ENCODE measurements around the gene RYR1. TPM values are rescaled to one million over a fixed set of nuclear protein-coding genes. Genes with fewer than 3 reads are reported as not detected.
"Not testable (repeated sequence)": the region's sequence is repeated elsewhere in the genome, so short reads cannot be mapped to it uniquely, and the experiment has no call there.

Gene RYR1
- total RNA-seq, 2 donors from 2014 or later = 0.33 to 1.0 TPM

DNA sequence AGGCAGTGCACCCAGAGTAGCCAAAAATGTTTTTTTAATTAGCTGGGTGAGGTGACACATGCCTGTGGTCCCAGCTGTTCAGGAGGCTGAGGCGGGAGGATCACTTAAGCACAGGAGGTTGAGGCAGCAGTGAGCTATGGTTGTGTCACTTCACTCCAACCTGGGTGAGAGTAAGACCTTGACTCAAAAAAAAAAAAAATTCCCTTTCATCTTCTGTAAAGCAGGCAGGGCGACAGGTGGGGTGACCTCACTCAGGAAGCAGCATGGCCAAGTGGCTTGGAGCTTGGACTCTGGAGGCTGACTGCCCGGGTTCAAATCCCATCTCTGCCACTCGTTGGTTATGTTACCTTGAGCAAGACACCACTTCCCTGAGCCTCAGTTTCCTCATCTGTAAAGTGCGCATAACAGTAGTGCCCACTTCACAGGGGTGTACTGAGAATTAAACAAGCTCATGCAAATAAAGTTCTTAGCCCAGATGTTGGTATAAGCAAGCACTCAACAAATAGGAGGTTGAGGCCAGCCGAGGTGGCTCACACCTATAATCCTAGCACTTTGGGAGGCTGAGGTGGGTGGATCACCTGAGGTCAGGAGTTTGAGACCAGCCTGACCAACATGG lies 136.0 kb downstream of the RYR1 start:
- WGBS, 2 donors = 62 to 63% methylated on average over 6 of the region's 6 CpGs
- DNase-seq (no peak), ATAC-seq (no peak)
- H3K9me3 ChIP-seq = no peaks in the 10 kb centered on the region
- H3K27ac ChIP-seq = no peak overlapping the region
- TF ChIP-seq POLR2A (IDR thresholded peaks at IDR 0.05) = no peak
- TF ChIP-seq, protein P1, sequence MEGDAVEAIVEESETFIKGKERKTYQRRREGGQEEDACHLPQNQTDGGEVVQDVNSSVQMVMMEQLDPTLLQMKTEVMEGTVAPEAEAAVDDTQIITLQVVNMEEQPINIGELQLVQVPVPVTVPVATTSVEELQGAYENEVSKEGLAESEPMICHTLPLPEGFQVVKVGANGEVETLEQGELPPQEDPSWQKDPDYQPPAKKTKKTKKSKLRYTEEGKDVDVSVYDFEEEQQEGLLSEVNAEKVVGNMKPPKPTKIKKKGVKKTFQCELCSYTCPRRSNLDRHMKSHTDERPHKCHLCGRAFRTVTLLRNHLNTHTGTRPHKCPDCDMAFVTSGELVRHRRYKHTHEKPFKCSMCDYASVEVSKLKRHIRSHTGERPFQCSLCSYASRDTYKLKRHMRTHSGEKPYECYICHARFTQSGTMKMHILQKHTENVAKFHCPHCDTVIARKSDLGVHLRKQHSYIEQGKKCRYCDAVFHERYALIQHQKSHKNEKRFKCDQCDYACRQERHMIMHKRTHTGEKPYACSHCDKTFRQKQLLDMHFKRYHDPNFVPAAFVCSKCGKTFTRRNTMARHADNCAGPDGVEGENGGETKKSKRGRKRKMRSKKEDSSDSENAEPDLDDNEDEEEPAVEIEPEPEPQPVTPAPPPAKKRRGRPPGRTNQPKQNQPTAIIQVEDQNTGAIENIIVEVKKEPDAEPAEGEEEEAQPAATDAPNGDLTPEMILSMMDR (IDR thresholded peaks at IDR 0.05) = no peak
- H3K4me3 ChIP-seq = no peak overlapping the region
- H3K36me3 ChIP-seq (replicated peaks in 1 of 2; ENCODE audit: insufficient read depth in 1 of 2, low read depth in 2 of 2) = no peaks in the 10 kb centered on the region
- intact Hi-C loops (cut with DNase I) = no loop called here
- H3K4me1 ChIP-seq = no peaks in the 10 kb centered on the region
- peaks cover 0 to 4% of the 10 kb centered on the region in 2 donors for H3K27me3 ChIP-seq

DNA sequence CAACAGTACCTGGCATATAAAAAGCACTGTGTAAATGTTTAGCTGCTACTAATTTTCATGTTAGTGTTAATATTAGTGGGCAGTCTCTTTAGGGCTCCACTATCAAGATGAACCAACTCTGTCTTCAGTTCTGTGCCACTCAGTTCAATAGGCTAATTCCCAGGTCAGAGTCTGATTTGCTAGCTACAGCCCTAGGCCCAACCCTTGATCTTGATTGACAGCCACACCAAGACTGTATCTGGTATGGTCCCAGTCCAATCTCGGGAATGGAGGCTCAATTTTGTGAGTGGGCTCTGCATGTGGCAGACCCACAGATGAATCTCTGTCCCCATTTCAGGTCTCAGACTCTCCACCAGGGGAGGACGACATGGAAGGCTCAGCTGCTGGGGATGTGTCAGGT lies 138.2 kb downstream of the RYR1 start:
- H3K27me3 ChIP-seq = no peaks in the 10 kb centered on the region
- no peak overlapping the region for H3K4me3 ChIP-seq
- intact Hi-C loops (cut with DNase I) = no loop called here
- WGBS, 2 donors = 59 to 68% methylated on average over 2 of the region's 2 CpGs
- DNase-seq (no peak), ATAC-seq (no peak)
- H3K9me3 ChIP-seq = no peaks in the 10 kb centered on the region
- no peak for TF ChIP-seq POLR2A (IDR thresholded peaks at IDR 0.05)
- TF ChIP-seq, protein P1 (IDR thresholded peaks at IDR 0.05) = no peak
- no peak overlapping the region for H3K27ac ChIP-seq
- no peaks in the 10 kb centered on the region for H3K4me1 ChIP-seq
- H3K36me3 ChIP-seq (replicated peaks in 1 of 2; ENCODE audit: insufficient read depth in 1 of 2, low read depth in 2 of 2) = no peaks in the 10 kb centered on the region

DNA sequence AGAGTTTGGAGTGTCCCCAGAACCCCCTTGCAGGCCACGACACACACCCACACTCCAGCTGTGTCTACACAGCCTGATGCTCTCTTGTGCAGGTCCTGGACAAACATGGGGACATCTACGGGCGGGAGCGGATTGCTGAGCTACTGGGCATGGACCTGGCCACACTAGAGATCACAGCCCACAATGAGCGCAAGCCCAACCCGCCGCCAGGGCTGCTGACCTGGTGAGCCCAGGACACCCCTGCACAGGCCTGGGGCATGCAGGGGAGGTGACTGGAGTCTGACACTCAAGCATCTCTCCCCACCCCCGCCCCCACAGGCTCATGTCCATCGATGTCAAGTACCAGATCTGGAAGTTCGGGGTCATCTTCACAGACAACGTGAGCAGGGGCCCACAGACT lies 144.3 kb downstream of the RYR1 start:
- DNase-seq = no peak
- no peak overlapping the region for H3K4me3 ChIP-seq
- 71 to 89% methylated on average over 5 to 10 of the region's 11 CpGs for WGBS, 2 donors
- H3K36me3 ChIP-seq (replicated peaks in 1 of 2; ENCODE audit: insufficient read depth in 1 of 2, low read depth in 2 of 2) = no peaks in the 10 kb centered on the region
- no peak for ATAC-seq
- intact Hi-C loops (cut with DNase I) = no loop called here
- no peaks in the 10 kb centered on the region for H3K9me3 ChIP-seq
- no peaks in the 10 kb centered on the region for H3K27me3 ChIP-seq
- H3K27ac ChIP-seq = no peak overlapping the region
- no peaks in the 10 kb centered on the region for H3K4me1 ChIP-seq
- TF ChIP-seq, protein P1 (IDR thresholded peaks at IDR 0.05) = no peak
- no peak for TF ChIP-seq POLR2A (IDR thresholded peaks at IDR 0.05)

- DNase-seq; H3K27me3 ChIP-seq; H3K36me3 ChIP-seq (replicated peaks in 1 of 2; ENCODE audit: insufficient read depth in 1 of 2, low read depth in 2 of 2); ATAC-seq; H3K4me3 ChIP-seq; H3K27ac ChIP-seq; H3K4me1 ChIP-seq; intact Hi-C loops (cut with DNase I); H3K9me3 ChIP-seq: not testable (repeated sequence)
- 82 to 85% methylated on average over 6 of the region's 6 CpGs for WGBS, 2 donors
Observed at GRCh38 chr19:38579304-38579703, 145.8 kb downstream of the RYR1 start.

DNA sequence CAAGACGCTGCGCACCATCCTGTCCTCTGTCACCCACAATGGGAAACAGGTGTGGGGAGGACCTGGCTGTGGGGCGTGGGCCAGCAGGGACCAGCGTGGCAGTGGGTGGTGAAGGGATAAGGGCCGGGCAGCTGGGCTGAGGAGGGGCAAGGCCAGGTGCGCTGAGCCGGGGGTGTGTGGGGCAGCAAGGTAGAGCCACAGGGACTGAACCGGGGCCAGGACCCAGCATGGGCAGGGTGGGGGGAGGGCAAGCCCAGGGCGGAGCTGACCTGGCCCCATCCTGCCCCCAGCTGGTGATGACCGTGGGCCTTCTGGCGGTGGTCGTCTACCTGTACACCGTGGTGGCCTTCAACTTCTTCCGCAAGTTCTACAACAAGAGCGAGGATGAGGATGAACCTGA lies 146.6 kb downstream of the RYR1 start:
- WGBS, 2 donors = 71 to 75% methylated on average over 10 to 15 of the region's 15 CpGs
- DNase-seq = no peak

More for the DNA sequence above, 146.6 kb downstream of the RYR1 start:
- H3K27ac ChIP-seq = no peak overlapping the region
- H3K4me1 ChIP-seq = no peaks in the 10 kb centered on the region
- TF ChIP-seq, protein P1 (IDR thresholded peaks at IDR 0.05) = no peak
- no peak for TF ChIP-seq POLR2A (IDR thresholded peaks at IDR 0.05)
- no peaks in the 10 kb centered on the region for H3K27me3 ChIP-seq
- ATAC-seq = no peak
- intact Hi-C loops (cut with DNase I) = no loop called here
- no peaks in the 10 kb centered on the region for H3K9me3 ChIP-seq
- H3K36me3 ChIP-seq (replicated peaks in 1 of 2; ENCODE audit: insufficient read depth in 1 of 2, low read depth in 2 of 2) = no peaks in the 10 kb centered on the region
- H3K4me3 ChIP-seq = no peak overlapping the region

Measured in body of pancreas (tissue), 4 donors.